ENCODE results near the gene SLC24A3. TPM values are rescaled to one million over a fixed set of nuclear protein-coding genes. Genes with fewer than 3 reads are reported as not detected.

SLC24A3 gene
- total RNA-seq, 1 experiment from 2014 or later: not detected

DNA sequence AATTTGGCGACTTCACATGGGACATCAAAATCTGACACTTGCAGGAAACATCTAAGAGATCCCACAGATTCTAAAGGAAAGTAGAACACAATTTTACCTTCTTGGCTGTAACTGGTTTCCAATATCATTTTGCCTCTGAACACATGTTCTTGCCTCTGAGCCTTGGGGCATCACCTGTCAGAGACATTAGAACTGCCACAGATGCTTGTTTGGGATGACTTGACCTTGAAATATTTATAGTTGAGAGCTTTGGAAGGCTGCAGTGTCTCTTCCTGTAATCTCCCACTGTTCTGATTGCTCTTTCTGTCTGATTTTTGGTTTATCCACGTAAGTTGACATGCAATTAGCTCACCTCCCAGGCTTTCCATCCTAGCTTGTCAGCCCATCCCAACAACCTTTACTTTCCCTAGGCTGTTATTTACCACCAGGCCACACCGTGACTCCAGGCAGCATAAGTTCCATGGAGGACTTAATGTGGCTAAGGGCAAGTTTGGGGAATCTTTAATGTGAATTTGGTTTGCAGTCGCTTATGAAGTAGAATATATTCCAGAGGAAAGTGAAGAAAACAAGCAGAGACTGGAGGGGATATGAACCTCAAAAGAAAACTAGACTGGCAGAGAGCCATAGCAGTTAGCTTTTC, 289.2 kb downstream of the SLC24A3 start:
- in situ Hi-C loops (cut with HindIII; ENCODE audit: low sequenced_read_pairs): no loop called here

DNA sequence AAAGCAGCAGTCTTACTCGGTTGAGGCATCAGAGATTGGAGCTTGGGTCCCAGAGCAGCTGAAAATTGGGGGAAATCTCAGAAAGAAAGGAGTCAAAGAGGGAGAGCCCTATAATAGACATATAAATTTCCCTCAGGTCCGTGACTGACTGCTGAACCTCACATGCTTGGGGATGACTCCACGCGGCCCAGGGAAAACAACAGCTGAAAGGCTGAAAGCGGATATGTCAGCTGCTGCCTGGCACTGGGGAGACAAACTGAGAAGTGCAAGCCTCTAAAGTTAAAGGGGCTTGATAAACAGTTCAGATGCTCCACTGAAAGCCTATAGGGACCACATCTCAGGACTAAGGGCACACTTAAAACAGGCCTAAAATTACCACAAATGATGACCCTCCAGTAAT, 289.7 kb downstream of the SLC24A3 start:
- no peak for DNase-seq (ENCODE audit: low spot score)
- in situ Hi-C loops (cut with HindIII; ENCODE audit: low sequenced_read_pairs): no loop called here

More for the DNA sequence above, 289.2 kb downstream of the SLC24A3 start:
- DNase-seq (ENCODE audit: low spot score): no peak

- in situ Hi-C loops (cut with HindIII; ENCODE audit: low sequenced_read_pairs): no loop called here
- no peak for DNase-seq (ENCODE audit: low spot score)
These were observed 291.8 kb downstream of the SLC24A3 start for GRCh38 chr20:19504251-19504650.

DNA sequence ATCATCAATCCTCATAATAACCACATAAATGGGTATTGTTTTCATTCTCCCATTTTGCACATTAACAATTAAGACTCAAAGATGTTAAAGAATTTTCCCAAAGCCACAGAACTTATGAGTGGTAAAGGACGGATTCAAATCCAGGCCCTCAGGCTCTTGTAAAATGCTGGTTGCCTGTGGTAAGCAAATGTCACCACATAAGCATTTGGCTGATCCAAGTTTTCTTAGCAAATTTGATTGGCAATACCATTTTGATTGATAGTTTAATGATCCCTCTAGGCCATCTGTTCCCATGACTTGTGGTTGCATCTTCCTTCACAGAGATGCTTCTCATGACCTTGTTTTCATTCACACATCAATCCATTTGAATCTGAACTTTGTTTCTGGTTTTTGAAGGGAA, 293.6 kb downstream of the SLC24A3 start:
- in situ Hi-C loops (cut with HindIII; ENCODE audit: low sequenced_read_pairs): no loop called here

DNA sequence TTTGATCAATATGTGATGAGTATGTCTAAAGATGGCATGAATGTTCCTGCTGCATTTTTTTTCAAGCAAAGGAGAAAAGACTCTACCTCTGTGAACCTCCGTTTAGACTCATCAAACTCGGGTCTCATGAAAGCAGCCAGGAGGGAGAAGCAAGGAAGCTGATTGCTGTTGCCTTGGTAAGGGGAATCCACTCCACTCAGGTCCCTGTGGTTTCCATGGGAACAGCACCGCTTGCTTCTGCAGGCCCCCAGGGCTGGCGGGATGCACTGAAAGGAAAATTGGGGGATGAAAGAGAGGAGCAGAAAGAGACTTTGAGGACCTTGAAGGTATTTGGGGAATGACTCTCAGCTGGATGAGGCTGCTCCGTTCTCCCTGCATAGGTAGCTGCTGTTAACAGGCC, 296.0 kb downstream of the SLC24A3 start:
- in situ Hi-C loops (cut with HindIII; ENCODE audit: low sequenced_read_pairs): no loop called here
- no peak for DNase-seq (ENCODE audit: low spot score)

More for the DNA sequence above, 293.6 kb downstream of the SLC24A3 start:
- DNase-seq (ENCODE audit: low spot score): no peak

DNA sequence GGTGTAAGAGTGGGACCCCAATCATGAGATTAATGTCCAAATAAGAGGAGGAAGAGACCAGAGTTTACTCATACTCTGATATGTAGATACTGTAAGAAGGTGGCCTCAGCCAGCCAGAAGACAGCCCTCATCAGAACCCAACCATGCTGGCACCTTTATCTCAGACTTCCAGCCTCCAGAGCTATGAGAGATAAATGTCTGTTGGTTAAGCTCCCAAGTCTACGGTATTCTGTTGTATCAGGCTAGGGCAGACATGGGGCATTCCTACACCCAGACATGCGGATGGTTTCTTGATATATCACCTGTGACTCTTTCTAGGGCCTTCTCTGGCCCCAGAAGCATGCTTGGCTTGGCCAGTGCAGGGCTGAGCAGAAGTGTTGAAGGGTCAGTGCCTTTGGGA, 298.2 kb downstream of the SLC24A3 start:
- no peak for DNase-seq (ENCODE audit: low spot score)
- in situ Hi-C loops (cut with HindIII; ENCODE audit: low sequenced_read_pairs): no loop called here

- no peak for DNase-seq (ENCODE audit: low spot score)
- in situ Hi-C loops (cut with HindIII; ENCODE audit: low sequenced_read_pairs): no loop called here
These were observed 299.5 kb downstream of the SLC24A3 start for GRCh38 chr20:19511931-19512330.

DNA sequence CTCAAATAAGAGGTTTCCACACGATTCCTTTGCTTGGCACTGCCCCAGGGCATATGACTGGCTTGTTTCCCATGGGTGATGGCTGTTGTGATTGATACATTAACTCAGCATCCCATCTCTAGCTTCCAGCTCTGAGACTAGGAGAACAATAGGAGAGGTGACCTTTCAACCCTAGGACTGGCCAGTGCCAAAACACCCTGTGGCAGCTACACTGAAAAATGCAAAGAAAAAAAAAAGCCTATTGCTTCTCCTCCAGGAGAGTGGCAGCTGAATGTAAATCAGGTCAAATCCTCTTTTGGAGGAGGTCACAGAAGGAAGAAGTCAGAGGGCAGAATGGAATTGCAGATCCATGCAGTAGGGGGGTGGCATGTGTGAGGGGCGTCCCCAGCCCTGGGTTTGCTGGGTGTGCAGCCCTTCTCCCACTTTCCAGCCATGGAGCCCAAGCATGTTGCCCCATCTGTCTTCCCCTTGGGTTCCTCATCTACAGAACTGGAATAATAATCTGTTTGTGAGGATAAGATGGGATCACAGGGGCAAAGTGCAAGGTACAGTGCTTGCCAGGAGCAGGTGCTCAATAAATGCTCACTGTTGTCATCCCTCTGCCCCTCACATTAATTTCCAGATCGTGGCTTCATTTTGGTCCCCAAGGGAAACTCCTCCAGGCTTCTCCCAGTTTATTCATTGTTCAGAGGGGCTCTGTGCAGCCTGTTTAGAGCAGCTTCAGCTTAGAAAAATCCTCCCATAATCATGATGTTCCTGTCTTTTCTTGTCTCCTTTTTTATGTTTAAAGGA, 300.6 kb downstream of the SLC24A3 start:
- DNase-seq (ENCODE audit: low spot score): no peak
- in situ Hi-C loops (cut with HindIII; ENCODE audit: low sequenced_read_pairs): no loop called here

- no peak for DNase-seq (ENCODE audit: low spot score)
- in situ Hi-C loops (cut with HindIII; ENCODE audit: low sequenced_read_pairs): no loop called here
These were observed 302.6 kb downstream of the SLC24A3 start for GRCh38 chr20:19515074-19515473.

DNA sequence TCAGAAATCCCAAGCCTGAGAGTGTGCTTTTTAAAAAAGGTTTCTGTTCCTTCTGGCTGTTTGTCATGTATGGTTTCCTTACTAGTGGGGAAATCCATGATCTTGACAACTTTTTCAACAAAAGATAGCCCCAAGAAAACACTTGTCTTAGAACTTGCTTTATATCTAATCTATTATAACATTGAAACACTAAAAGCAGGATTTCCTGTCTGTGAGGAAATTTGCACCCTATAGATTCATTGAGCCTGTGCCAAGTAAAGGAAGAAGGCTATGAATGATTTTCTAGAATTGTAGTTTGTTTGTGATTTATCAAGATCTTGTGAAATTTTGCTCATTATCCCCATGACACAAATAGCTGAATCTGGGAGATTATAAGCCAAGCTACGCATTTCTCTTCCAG, 307.0 kb downstream of the SLC24A3 start:
- in situ Hi-C loops (cut with HindIII; ENCODE audit: low sequenced_read_pairs): no loop called here
- no peak for DNase-seq (ENCODE audit: low spot score)

GRCh38 chr20:19520261-19520660, 307.8 kb downstream of the SLC24A3 start:
- no peak for DNase-seq (ENCODE audit: low spot score)
- in situ Hi-C loops (cut with HindIII; ENCODE audit: low sequenced_read_pairs): no loop called here

- no peak for DNase-seq (ENCODE audit: low spot score)
- in situ Hi-C loops (cut with HindIII; ENCODE audit: low sequenced_read_pairs): no loop called here
These were observed 309.8 kb downstream of the SLC24A3 start for GRCh38 chr20:19522071-19522801.

DNA sequence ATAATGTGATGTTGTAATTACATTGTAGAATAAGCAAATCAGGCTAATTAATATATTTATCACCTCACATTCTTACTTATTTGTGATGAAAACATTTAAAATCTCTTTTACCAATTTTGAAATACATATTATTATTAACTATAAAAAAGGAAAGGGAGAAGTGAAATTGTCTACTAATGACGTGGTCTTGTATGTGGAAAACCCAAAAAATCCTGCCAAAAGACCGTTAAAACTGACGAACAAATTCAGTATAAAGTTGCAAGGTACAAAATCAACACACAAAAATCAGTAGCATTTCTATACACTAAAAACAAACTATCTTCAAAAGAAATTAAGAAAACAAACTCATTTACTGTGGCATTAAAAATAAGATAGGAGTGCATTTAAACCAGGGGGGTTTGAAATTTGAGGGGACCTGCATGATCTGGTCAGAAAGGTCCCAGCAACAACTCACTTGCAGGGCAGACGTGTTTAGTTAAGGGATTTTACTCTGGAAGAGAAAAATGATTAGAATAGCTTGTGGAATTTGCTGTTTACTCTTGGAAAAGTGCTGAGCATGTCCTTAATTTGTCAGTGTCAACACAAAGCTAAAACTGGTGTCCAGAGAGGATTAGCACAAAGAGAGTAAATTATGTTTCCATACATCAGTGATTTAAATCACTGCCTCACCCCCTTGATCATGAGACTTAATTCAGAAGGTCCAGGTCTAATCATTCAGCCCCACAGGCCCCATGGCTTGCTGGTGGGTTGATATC, 310.6 kb downstream of the SLC24A3 start:
- DNase-seq (ENCODE audit: low spot score): no peak
- in situ Hi-C loops (cut with HindIII; ENCODE audit: low sequenced_read_pairs): no loop called here

- no peak for DNase-seq (ENCODE audit: low spot score)
- in situ Hi-C loops (cut with HindIII; ENCODE audit: low sequenced_read_pairs): no loop called here
These were observed 312.2 kb downstream of the SLC24A3 start for GRCh38 chr20:19524691-19525090.

DNA sequence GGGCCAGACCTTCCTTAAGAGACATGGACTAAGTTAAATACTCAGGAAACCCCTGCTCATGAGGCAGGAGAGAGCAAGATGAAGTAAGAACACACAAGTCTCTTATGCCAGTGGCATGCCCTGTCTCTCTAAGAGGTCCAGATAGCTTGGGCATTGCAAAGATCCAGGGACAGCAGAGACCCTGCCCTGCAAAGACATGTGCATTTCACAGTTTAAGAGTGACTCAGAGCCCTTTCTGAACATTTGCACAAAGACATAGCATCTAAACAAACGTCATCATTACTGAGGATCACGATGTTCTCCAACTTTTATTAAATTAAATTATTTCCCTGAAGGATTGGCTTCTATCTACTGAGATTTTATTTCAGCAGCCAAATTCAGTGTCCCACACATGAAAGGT, 315.1 kb downstream of the SLC24A3 start:
- in situ Hi-C loops (cut with HindIII; ENCODE audit: low sequenced_read_pairs): no loop called here
- no peak for DNase-seq (ENCODE audit: low spot score)

GRCh38 chr20:19528286-19529030, 316.0 kb downstream of the SLC24A3 start:
- no peak for DNase-seq (ENCODE audit: low spot score)
- in situ Hi-C loops (cut with HindIII; ENCODE audit: low sequenced_read_pairs): no loop called here

DNA sequence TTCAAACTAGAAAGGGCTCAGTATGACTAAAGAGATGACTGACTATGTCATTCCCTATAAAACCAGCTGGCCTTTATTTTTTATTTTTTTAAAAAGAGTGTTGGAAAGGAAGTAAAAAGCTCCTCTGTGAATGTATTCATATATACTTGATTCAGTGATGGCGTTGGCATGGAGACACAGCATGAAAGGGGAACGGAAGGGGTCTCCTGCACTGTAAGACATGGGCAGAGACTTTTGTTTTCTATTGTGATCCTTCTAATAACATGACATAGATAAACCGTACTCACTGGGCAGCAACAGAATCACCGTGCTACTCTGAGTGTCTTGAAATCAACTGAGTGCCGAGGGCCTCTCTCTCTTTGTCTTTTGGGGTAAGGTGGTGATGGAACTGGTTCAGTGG, 317.6 kb downstream of the SLC24A3 start:
- DNase-seq (ENCODE audit: low spot score): no peak
- in situ Hi-C loops (cut with HindIII; ENCODE audit: low sequenced_read_pairs): no loop called here

GRCh38 chr20:19531446-19531845, 319.0 kb downstream of the SLC24A3 start:
- no peak for DNase-seq (ENCODE audit: low spot score)
- in situ Hi-C loops (cut with HindIII; ENCODE audit: low sequenced_read_pairs): no loop called here

DNA sequence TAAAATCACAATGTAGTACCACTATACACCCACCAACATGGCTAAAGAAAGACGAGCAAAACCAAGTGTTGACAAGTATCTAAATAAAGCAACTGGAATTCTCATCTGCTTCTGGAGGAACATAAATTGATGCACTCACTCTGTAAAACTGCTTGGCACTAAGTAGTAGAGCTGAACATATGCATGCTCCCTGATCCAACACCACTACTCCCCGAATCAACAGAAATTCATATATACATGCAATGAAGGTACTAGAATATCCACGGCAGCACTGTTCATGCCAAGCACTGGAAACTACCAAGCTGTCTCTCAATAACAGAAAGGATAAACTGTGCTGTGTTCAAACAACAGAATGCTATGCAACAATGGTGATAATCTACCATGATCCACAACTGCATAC, 326.1 kb downstream of the SLC24A3 start:
- in situ Hi-C loops (cut with HindIII; ENCODE audit: low sequenced_read_pairs): no loop called here
- no peak for DNase-seq (ENCODE audit: low spot score)

Measured in G401 (cell line).